ENCODE data around the gene ANAPC10.
"Not testable (repeated sequence)": the region's sequence is repeated elsewhere in the genome, so short reads cannot be mapped to it uniquely, and the experiment has no call there.

Gene ANAPC10

GRCh38 chr4:145001635-145002034 lies 96.4 kb downstream of the ANAPC10 start:
- FAIRE-seq = peak; percentile 38

- FAIRE-seq = not testable (repeated sequence)
Observed at GRCh38 chr4:145000656-145001055, 97.3 kb downstream of the ANAPC10 start.

- no peak for FAIRE-seq
Observed at GRCh38 chr4:144989306-144989705, 108.7 kb downstream of the ANAPC10 start.

GRCh38 chr4:144985531-144985930 lies 112.5 kb downstream of the ANAPC10 start:
- peak; percentile 17 for FAIRE-seq

- FAIRE-seq = no peak
Observed at GRCh38 chr4:144985014-144985413, 113.0 kb downstream of the ANAPC10 start.

GRCh38 chr4:144984241-144984640 lies 113.8 kb downstream of the ANAPC10 start:
- no peak for FAIRE-seq

- FAIRE-seq = no peak
Observed at GRCh38 chr4:144975718-144976117, 122.3 kb downstream of the ANAPC10 start.

- FAIRE-seq = no peak
Observed at GRCh38 chr4:144970597-144970996, 127.4 kb downstream of the ANAPC10 start.

- no peak for FAIRE-seq
Observed at GRCh38 chr4:144969821-144970220, 128.2 kb downstream of the ANAPC10 start.

GRCh38 chr4:144968606-144969005 lies 129.4 kb downstream of the ANAPC10 start:
- FAIRE-seq = no peak

GRCh38 chr4:144967161-144967560 lies 130.8 kb downstream of the ANAPC10 start:
- FAIRE-seq = no peak

GRCh38 chr4:144962300-144962699 lies 135.7 kb downstream of the ANAPC10 start:
- no peak for FAIRE-seq

GRCh38 chr4:144955104-144955503 lies 142.9 kb downstream of the ANAPC10 start:
- FAIRE-seq = no peak

- FAIRE-seq = no peak
Observed at GRCh38 chr4:144954230-144954629, 143.8 kb downstream of the ANAPC10 start.

- no peak for FAIRE-seq
Observed at GRCh38 chr4:144948421-144948820, 149.6 kb downstream of the ANAPC10 start.

- no peak for FAIRE-seq
Observed at GRCh38 chr4:144948009-144948408, 150.0 kb downstream of the ANAPC10 start.
